ENCODE data around the gene INIP. TPM values are rescaled to one million over a fixed set of nuclear protein-coding genes. Genes with fewer than 3 reads are reported as not detected.

INIP gene
- total RNA-seq, 1 donor from 2014 or later = 22.7 TPM

GRCh38 chr9:112750764-112751055, 32.8 kb upstream of the INIP start:
- Mint-ChIP-seq H3K36me3 (ENCODE audit: low read depth) (no peaks in the 10 kb centered on the region), H3K4me3 (ENCODE audit: unreplicated experiment) (no peak overlapping the region), H3K27me3 (ENCODE audit: low read depth) (no peaks in the 10 kb centered on the region), H3K4me1 (ENCODE audit: low read depth) (peaks cover 54% of the 10 kb centered on the region), H3K27ac (ENCODE audit: unreplicated experiment) (no peak overlapping the region), H3K9me3 (ENCODE audit: low read depth) (no peaks in the 10 kb centered on the region)
- DNase-seq (ENCODE audit: low spot score) = no peak
- no peak for TF ChIP-seq CTCF (IDR thresholded peaks at IDR 0.05)

DNA sequence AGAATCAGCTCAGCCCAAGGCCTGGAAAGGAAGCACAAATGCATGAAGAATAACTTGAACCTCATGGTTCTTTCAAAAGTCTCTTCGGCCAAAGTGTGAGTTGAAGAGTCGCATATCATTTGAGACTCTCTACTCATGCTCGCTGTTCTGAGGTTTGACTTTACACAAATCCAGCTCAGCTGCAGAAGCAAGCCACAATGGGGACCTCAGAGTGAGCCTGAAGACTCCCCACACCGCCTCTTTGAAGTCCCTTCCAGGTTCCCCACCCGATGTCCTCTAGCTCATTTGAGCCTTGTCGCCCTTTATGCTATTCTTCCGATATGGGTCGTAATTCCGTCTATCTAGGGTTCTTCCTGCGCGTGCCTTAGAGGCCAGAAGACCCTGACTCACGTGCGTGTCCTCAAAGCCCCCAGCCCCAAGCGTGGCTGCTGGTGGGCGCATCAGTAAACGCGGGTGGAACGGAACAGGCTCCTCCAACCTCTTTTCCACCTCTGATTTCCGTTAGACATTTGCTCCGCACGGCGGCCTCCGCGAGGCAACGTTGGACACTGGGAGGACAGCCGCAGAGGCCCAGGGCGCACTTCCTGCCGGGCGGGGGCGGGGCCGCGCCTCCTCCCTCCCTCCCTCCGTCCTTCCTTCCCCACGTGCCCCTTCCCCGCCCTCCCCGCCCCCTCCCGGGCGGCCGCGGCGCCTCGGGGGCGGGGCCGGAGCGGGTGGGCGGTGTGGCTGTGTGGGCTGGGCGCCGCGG, 32.3 kb upstream of the INIP start, which contains the start of gene SNX30:
Gene SNX30 (plus strand): TSS at position 745 of the 748 bp plus-strand sequence. CDS start 242 bp downstream, outside the sequence.
- Mint-ChIP-seq H3K9me3 (ENCODE audit: low read depth) (no peaks in the 10 kb centered on the region), H3K4me3 (ENCODE audit: unreplicated experiment) (peak within 1 kb of the TSS; percentile 94), H3K27me3 (ENCODE audit: low read depth) (no peaks in the 10 kb centered on the region), H3K36me3 (ENCODE audit: low read depth) (no peaks in the 10 kb centered on the region), H3K27ac (ENCODE audit: unreplicated experiment) (peak within 1 kb of the TSS; percentile 92), H3K4me1 (ENCODE audit: low read depth) (peaks cover 49% of the 10 kb centered on the region)
- peak; percentile 46 for TF ChIP-seq CTCF (IDR thresholded peaks at IDR 0.05)
- peak; percentile 92 for DNase-seq (ENCODE audit: low spot score)

- no peak for TF ChIP-seq CTCF (IDR thresholded peaks at IDR 0.05)
- Mint-ChIP-seq H3K4me3 (ENCODE audit: unreplicated experiment) (no peak overlapping the region), H3K4me1 (ENCODE audit: low read depth) (peaks cover 21% of the 10 kb centered on the region), H3K27me3 (ENCODE audit: low read depth) (no peaks in the 10 kb centered on the region), H3K27ac (ENCODE audit: unreplicated experiment) (no peak overlapping the region), H3K36me3 (ENCODE audit: low read depth) (no peaks in the 10 kb centered on the region), H3K9me3 (ENCODE audit: low read depth) (no peaks in the 10 kb centered on the region)
- DNase-seq (ENCODE audit: low spot score) = no peak
Measured at GRCh38 chr9:112747094-112747493, 29.2 kb upstream of the INIP start.

DNA sequence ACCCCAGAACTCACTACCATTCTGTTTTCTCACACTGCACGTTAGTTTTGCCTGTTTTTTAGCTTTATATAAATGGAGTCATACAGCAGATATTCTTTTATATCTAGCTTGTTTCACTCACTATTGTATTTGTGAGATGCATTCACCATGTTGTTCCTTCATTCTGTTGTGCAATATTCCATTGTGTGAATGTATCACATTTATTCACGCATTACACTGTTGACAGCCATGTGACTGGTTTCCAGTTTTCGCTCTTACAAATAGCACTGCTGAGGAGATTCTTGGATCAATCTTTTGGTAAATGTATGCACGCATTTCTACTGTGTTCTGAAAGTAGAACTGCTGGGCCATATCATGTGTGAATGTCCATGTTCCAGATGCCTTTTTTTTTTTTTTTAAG, 26.3 kb upstream of the INIP start:
- Mint-ChIP-seq H3K4me1 (ENCODE audit: low read depth) (peaks cover 1% of the 10 kb centered on the region), H3K9me3 (ENCODE audit: low read depth) (peaks cover 2% of the 10 kb centered on the region), H3K27me3 (ENCODE audit: low read depth) (no peaks in the 10 kb centered on the region), H3K36me3 (ENCODE audit: low read depth) (no peaks in the 10 kb centered on the region), H3K27ac (ENCODE audit: unreplicated experiment) (no peak overlapping the region), H3K4me3 (ENCODE audit: unreplicated experiment) (no peak overlapping the region)
- no peak for DNase-seq (ENCODE audit: low spot score)
- TF ChIP-seq CTCF (IDR thresholded peaks at IDR 0.05) = no peak

DNA sequence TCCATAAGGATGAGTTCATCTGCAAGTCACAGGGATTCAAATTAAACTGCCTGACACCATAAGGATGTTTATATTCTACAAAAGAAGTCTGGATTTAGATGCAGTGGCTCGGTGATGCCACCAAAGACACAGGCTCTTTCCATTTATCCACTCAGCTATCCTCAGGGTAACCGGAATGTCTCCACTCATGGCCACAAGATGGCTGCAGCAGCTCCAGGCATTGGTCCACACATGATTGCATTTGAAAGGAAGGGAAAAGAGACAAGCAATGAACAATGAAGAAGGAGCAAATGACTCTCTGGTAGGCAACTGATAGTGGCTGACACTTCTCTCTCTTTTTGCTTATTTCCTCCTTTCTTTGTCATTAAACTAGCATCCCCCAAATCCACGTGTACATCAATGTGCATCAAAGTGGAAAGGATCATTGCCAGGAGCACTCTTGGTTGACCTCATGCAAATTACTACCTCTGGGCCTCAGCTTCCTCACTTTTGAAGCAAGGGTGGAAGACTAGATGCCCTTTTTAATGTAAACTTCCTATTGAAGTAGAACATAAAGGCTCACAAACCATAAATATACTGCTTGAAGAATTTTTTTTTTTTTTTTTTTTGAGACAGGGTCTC, 25.4 kb upstream of the INIP start:
- DNase-seq (ENCODE audit: low spot score) = no peak
- no peaks in the 10 kb centered on the region for H3K4me1 Mint-ChIP-seq (ENCODE audit: low read depth)
- no peak overlapping the region for H3K27ac Mint-ChIP-seq (ENCODE audit: unreplicated experiment)
- TF ChIP-seq CTCF (IDR thresholded peaks at IDR 0.05) = no peak
- peaks cover 2% of the 10 kb centered on the region for H3K9me3 Mint-ChIP-seq (ENCODE audit: low read depth)
- no peaks in the 10 kb centered on the region for H3K36me3 Mint-ChIP-seq (ENCODE audit: low read depth)
- no peaks in the 10 kb centered on the region for H3K27me3 Mint-ChIP-seq (ENCODE audit: low read depth)
- no peak overlapping the region for H3K4me3 Mint-ChIP-seq (ENCODE audit: unreplicated experiment)
